Cardiac fibroblast (primary cell): ENCODE measurements around the gene CEP41.

Experiments
- DNase-seq, 2 donors: peaks; one replicate each; pipeline versions ENCODE4 v3.0.0 to v3.0.0-alpha.2; 2010; ENCODE audit warnings: low read depth in 2 of 2
- H3K4me3 ChIP-seq, 2 donors: replicated peaks in 1 of 2; 1 replicate in 1 of 2; 2 replicates in 1 of 2; pipeline ENCODE4 v1.5.1; 2011; ENCODE audit warnings: low read depth in 2 of 2, low read length in 2 of 2, mild to moderate bottlenecking in 2 of 2, moderate library complexity in 1 of 2
- CTCF ChIP-seq: IDR thresholded peaks from one replicate; pipeline ENCODE4 v1.5.1; 2011; ENCODE audit warnings: low read depth, mild to moderate bottlenecking, low read length, inconsistent platforms

The CEP41 gene

DNA sequence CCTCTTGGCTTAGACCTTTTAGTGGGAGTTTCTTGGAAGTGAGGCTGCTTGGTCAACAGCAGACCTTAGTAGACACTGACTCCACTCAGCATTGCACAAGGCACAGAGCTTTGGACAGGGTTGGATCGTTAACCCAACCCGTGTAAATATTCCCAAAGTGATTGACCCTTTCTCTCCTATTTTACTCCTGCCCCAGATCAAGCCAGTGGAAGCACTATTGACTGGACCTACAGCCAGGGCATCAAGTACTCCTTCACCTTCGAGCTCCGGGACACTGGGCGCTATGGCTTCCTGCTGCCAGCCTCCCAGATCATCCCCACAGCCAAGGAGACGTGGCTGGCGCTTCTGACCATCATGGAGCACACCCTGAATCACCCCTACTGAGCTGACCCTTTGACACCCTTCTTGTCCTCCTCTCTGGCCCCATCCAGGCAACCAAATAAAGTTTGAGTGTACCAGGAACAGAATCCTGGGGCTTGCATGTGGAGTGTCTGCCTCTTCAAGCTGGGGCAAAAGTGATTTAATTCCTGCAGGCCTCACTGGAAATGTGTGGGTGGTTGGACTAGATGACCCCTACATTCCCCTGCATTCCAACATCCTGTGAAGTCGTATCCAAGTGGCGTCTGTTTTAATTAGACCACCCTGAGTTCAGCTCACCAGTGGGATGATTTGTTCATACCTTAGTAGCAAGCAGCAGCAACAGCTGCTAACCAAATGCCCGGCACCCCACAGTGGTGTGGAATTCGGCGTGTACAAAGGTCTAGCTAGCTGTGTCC, 53.0 kb downstream of the CEP41 start:
- peak in 1 of 2 donors; percentile 52 for DNase-seq
- TF ChIP-seq CTCF = no peak
- H3K4me3 ChIP-seq = no peak overlapping the region

- no peak for TF ChIP-seq CTCF
- no peak for DNase-seq
- no peak overlapping the region for H3K4me3 ChIP-seq
Measured at GRCh38 chr7:130387306-130387627, 53.5 kb downstream of the CEP41 start.

- TF ChIP-seq CTCF = no peak
- no peak overlapping the region for H3K4me3 ChIP-seq
- no peak for DNase-seq
Measured at GRCh38 chr7:130386876-130387275, 53.9 kb downstream of the CEP41 start.

- no peak overlapping the region for H3K4me3 ChIP-seq
- TF ChIP-seq CTCF = no peak
- no peak for DNase-seq
Measured at GRCh38 chr7:130385600-130386066, 55.2 kb downstream of the CEP41 start.

GRCh38 chr7:130384841-130385599, 55.8 kb downstream of the CEP41 start:
- TF ChIP-seq CTCF = no peak

GRCh38 chr7:130384371-130384801, 56.4 kb downstream of the CEP41 start:
- DNase-seq = no peak
- TF ChIP-seq CTCF = no peak
- H3K4me3 ChIP-seq = no peak overlapping the region

More at GRCh38 chr7:130384841-130385599, 55.8 kb downstream of the CEP41 start:
- no peak overlapping the region for H3K4me3 ChIP-seq
- no peak for DNase-seq
